Skeletal muscle tissue (tissue), 4 donors: ENCODE measurements around the gene MYO15A. TPM values are rescaled to one million over a fixed set of nuclear protein-coding genes. Genes with fewer than 3 reads are reported as not detected.

Experiments used
- H3K27ac ChIP-seq: one replicate; pipeline ENCODE4 v1.7.0; 2013; ENCODE audit warnings: mild to moderate bottlenecking, low read depth, low read length, inconsistent platforms
- H3K27me3 ChIP-seq, 3 donors: one replicate each; pipeline ENCODE4 v1.7.0; 2013; ENCODE audit warnings: low read length in 3 of 3; ENCODE audit not compliant: control insufficient read depth in 3 of 3, insufficient read depth in 3 of 3
- H3K36me3 ChIP-seq, 3 donors: one replicate each; pipeline ENCODE4 v1.7.0; 2013; ENCODE audit warnings: low read length in 3 of 3; ENCODE audit not compliant: control insufficient read depth in 3 of 3, insufficient read depth in 3 of 3
- H3K4me1 ChIP-seq, 3 donors: one replicate each; pipeline ENCODE4 v1.7.0; 2013; ENCODE audit warnings: low read length in 3 of 3, mild to moderate bottlenecking in 3 of 3; ENCODE audit not compliant: control insufficient read depth in 3 of 3, insufficient read depth in 3 of 3
- H3K4me3 ChIP-seq, 3 donors: one replicate each; pipeline ENCODE4 v1.7.0; 2013; ENCODE audit warnings: low read length in 3 of 3
- H3K9ac ChIP-seq, 3 donors: one replicate each; pipeline ENCODE4 v1.7.0; 2013; ENCODE audit warnings: low read length in 3 of 3, mild to moderate bottlenecking in 3 of 3, moderate library complexity in 2 of 3, low read depth in 1 of 3
- H3K9me3 ChIP-seq, 3 donors: one replicate each; pipeline ENCODE4 v1.7.0; 2013; ENCODE audit warnings: low read length in 3 of 3; ENCODE audit not compliant: control insufficient read depth in 3 of 3
- total RNA-seq: library from RNA; depleted of rRNA; stranded (reverse); fragments of >200 nt; gene quantifications from one replicate; pipeline ENCODE4 v1.2.3, GENCODE V29; 2014
- donor health status: Osteomylitis.

Gene MYO15A
- total RNA-seq, 1 donor from 2014 or later: 0.52 TPM

- H3K27ac ChIP-seq: no peak overlapping the region
- no peaks in the 10 kb centered on the region for H3K9me3 ChIP-seq
- no peak overlapping the region for H3K4me3 ChIP-seq
- no peaks in the 10 kb centered on the region for H3K27me3 ChIP-seq
- H3K4me1 ChIP-seq: peaks cover 4 to 16% (median 7%) of the 10 kb centered on the region in 3 donors
- H3K9ac ChIP-seq: no peak overlapping the region
- peaks cover 7 to 8% (median 8%) of the 10 kb centered on the region in 3 donors for H3K36me3 ChIP-seq
These were observed 2.9 kb downstream of the MYO15A start for GRCh38 chr17:18111330-18111971.

GRCh38 chr17:18115517-18115916 is 7.0 kb downstream of the MYO15A start:
- Histone ChIP-seq H3K4me3 (no peak overlapping the region), H3K27ac (no peak overlapping the region), H3K9me3 (peaks cover 0 to 4% (median 0%) of the 10 kb centered on the region in 3 donors), H3K9ac (peak overlapping the region in 1 of 3 donors; percentile 50), H3K27me3 (no peaks in the 10 kb centered on the region), H3K36me3 (no peaks in the 10 kb centered on the region), H3K4me1 (peaks cover 4 to 28% (median 15%) of the 10 kb centered on the region in 3 donors)

GRCh38 chr17:18116078-18116477 is 7.5 kb downstream of the MYO15A start:
- Histone ChIP-seq H3K36me3 (no peaks in the 10 kb centered on the region), H3K27me3 (no peaks in the 10 kb centered on the region), H3K4me1 (peaks cover 4 to 28% (median 15%) of the 10 kb centered on the region in 3 donors), H3K27ac (no peak overlapping the region), H3K9me3 (peaks cover 0 to 4% (median 0%) of the 10 kb centered on the region in 3 donors), H3K9ac (peak overlapping the region in 1 of 3 donors; percentile 50), H3K4me3 (no peak overlapping the region)

GRCh38 chr17:18117533-18117932 is 9.0 kb downstream of the MYO15A start:
- no peak overlapping the region for H3K27ac ChIP-seq
- H3K9me3 ChIP-seq: peaks cover 0 to 4% (median 0%) of the 10 kb centered on the region in 3 donors
- H3K27me3 ChIP-seq: no peaks in the 10 kb centered on the region
- H3K36me3 ChIP-seq: no peaks in the 10 kb centered on the region
- peak overlapping the region in 1 of 3 donors; percentile 25 for H3K9ac ChIP-seq
- peaks cover 1 to 27% (median 11%) of the 10 kb centered on the region in 3 donors for H3K4me1 ChIP-seq
- no peak overlapping the region for H3K4me3 ChIP-seq

- H3K27me3 ChIP-seq: no peaks in the 10 kb centered on the region
- peaks cover 0 to 4% (median 0%) of the 10 kb centered on the region in 3 donors for H3K9me3 ChIP-seq
- H3K9ac ChIP-seq: peak overlapping the region in 1 of 3 donors; percentile 25
- H3K36me3 ChIP-seq: no peaks in the 10 kb centered on the region
- no peak overlapping the region for H3K27ac ChIP-seq
- H3K4me3 ChIP-seq: no peak overlapping the region
- H3K4me1 ChIP-seq: peaks cover 9 to 34% (median 18%) of the 10 kb centered on the region in 3 donors
These were observed 9.7 kb downstream of the MYO15A start for GRCh38 chr17:18117982-18118975.

GRCh38 chr17:18119166-18119745 is 10.7 kb downstream of the MYO15A start:
- no peak overlapping the region for H3K9ac ChIP-seq
- H3K9me3 ChIP-seq: peaks cover 0 to 4% (median 0%) of the 10 kb centered on the region in 3 donors
- H3K36me3 ChIP-seq: no peaks in the 10 kb centered on the region
- H3K27ac ChIP-seq: no peak overlapping the region
- H3K4me1 ChIP-seq: peaks cover 17 to 44% (median 28%) of the 10 kb centered on the region in 3 donors
- H3K27me3 ChIP-seq: no peaks in the 10 kb centered on the region
- no peak overlapping the region for H3K4me3 ChIP-seq

GRCh38 chr17:18119938-18120337 is 11.4 kb downstream of the MYO15A start:
- H3K27me3 ChIP-seq: no peaks in the 10 kb centered on the region
- peaks cover 0 to 4% (median 0%) of the 10 kb centered on the region in 3 donors for H3K9me3 ChIP-seq
- no peaks in the 10 kb centered on the region for H3K36me3 ChIP-seq
- H3K4me3 ChIP-seq: no peak overlapping the region
- no peak overlapping the region for H3K9ac ChIP-seq
- no peak overlapping the region for H3K27ac ChIP-seq
- H3K4me1 ChIP-seq: peaks cover 17 to 49% (median 29%) of the 10 kb centered on the region in 3 donors

- H3K4me3 ChIP-seq: no peak overlapping the region
- no peak overlapping the region for H3K27ac ChIP-seq
- no peaks in the 10 kb centered on the region for H3K27me3 ChIP-seq
- H3K9me3 ChIP-seq: peaks cover 0 to 4% (median 0%) of the 10 kb centered on the region in 3 donors
- peaks cover 17 to 48% (median 29%) of the 10 kb centered on the region in 3 donors for H3K4me1 ChIP-seq
- H3K9ac ChIP-seq: no peak overlapping the region
- H3K36me3 ChIP-seq: no peaks in the 10 kb centered on the region
These were observed 12.0 kb downstream of the MYO15A start for GRCh38 chr17:18120461-18121017.

GRCh38 chr17:18121144-18121910 is 12.8 kb downstream of the MYO15A start:
- peaks cover 17 to 43% (median 29%) of the 10 kb centered on the region in 3 donors for H3K4me1 ChIP-seq
- no peaks in the 10 kb centered on the region for H3K27me3 ChIP-seq
- H3K9ac ChIP-seq: peak overlapping the region in 1 of 3 donors; percentile 16
- no peak overlapping the region for H3K4me3 ChIP-seq
- peaks cover 0 to 4% (median 0%) of the 10 kb centered on the region in 3 donors for H3K9me3 ChIP-seq
- H3K36me3 ChIP-seq: no peaks in the 10 kb centered on the region
- H3K27ac ChIP-seq: no peak overlapping the region
